Endodermal cell (in vitro differentiated cells): ENCODE results near the gene TMEM43. TPM values are rescaled to one million over a fixed set of nuclear protein-coding genes. Genes with fewer than 3 reads are reported as not detected.

Experiments used
- DNase-seq: peaks from one replicate; pipeline ENCODE4 v3.0.0-alpha.2; 2017
- H3K27ac ChIP-seq: 2 replicates; pipeline ENCODE4 v1.5.1; 2013; ENCODE audit warnings: mild to moderate bottlenecking, low read depth, low read length, moderate library complexity
- H3K27me3 ChIP-seq: 2 replicates; pipeline ENCODE4 v1.6.1; 2013; ENCODE audit warnings: mild to moderate bottlenecking, low read length, moderate library complexity; ENCODE audit not compliant: insufficient read depth, control insufficient read depth, poor library complexity, severe bottlenecking
- H3K36me3 ChIP-seq: 2 replicates; pipeline ENCODE4 v1.7.0; 2013; ENCODE audit warnings: mild to moderate bottlenecking, low read length, moderate library complexity; ENCODE audit not compliant: control insufficient read depth, insufficient read depth
- H3K4me1 ChIP-seq: one replicate; pipeline ENCODE4 v1.7.0; 2013; ENCODE audit warnings: low read length; ENCODE audit not compliant: control insufficient read depth, insufficient read depth
- H3K4me3 ChIP-seq: 2 replicates; pipeline ENCODE4 v1.5.1; 2013; ENCODE audit warnings: mild to moderate bottlenecking, low read length, moderate library complexity
- H3K9ac ChIP-seq: 2 replicates; pipeline ENCODE4 v1.6.1; 2013; ENCODE audit warnings: mild to moderate bottlenecking, low read length, moderate library complexity; ENCODE audit not compliant: poor library complexity, severe bottlenecking; ENCODE audit errors: extremely low read depth
- H3K9me3 ChIP-seq: 2 replicates; pipeline ENCODE4 v1.6.1; 2013; ENCODE audit warnings: mild to moderate bottlenecking, low read length, moderate library complexity; ENCODE audit not compliant: control insufficient read depth
- H3K27ac Mint-ChIP-seq: 2 replicates; pipeline ENCODE4 v1.8.0; 2020; ENCODE audit warnings: mixed read lengths
- H3K27me3 Mint-ChIP-seq: 2 replicates; pipeline ENCODE4 v1.8.0; 2021; ENCODE audit warnings: mild to moderate bottlenecking, mixed read lengths; ENCODE audit not compliant: insufficient read depth
- H3K36me3 Mint-ChIP-seq: 2 replicates; pipeline ENCODE4 v1.8.0; 2020; ENCODE audit warnings: low read depth, mixed read lengths
- H3K4me1 Mint-ChIP-seq: 2 replicates; pipeline ENCODE4 v1.8.0; 2020; ENCODE audit warnings: mixed read lengths
- H3K4me3 Mint-ChIP-seq: 2 replicates; pipeline ENCODE4 v1.8.0; 2020; ENCODE audit warnings: mild to moderate bottlenecking, moderate library complexity, mixed read lengths
- H3K9me3 Mint-ChIP-seq: 2 replicates; pipeline ENCODE4 v1.8.0; 2020; ENCODE audit warnings: mild to moderate bottlenecking, mixed read lengths
- CTCF ChIP-seq: fragments of 200-600 bp; sonication (generic); conservative IDR thresholded peaks from 2 replicates; pipeline ENCODE4 v1.5.0; 2021; ENCODE audit warnings: antibody characterized with exemption, mild to moderate bottlenecking
- WGBS, 2 experiments: methylation state at CpG; one replicate each; pipeline versions ENCODE4 v1.1.5 to v1.1.7; 2013; ENCODE audit warnings: missing lambda C conversion rate in 2 of 2, mixed read lengths in 1 of 2; ENCODE audit not compliant: insufficient coverage in 1 of 2, insufficient read length in 1 of 2; 5-methylcytosine and 5-hydroxymethylcytosine counted together
- total RNA-seq, 2 donors: library from RNA; stranded (reverse); fragmentation: NEBNext Ultra II Directional in 1 of 2; extraction: Animal tissue kit (Norgen Biotek cat#: 25700) in 1 of 2; gene quantifications; 2 replicates in 1 of 2; 3 replicates in 1 of 2; pipeline ENCODE4 v1.2.1, GENCODE V29; 2021

TMEM43 gene
- total RNA-seq, 2 donors from 2014 or later = 28.9 to 39.3 TPM

- Mint-ChIP-seq H3K9me3 (no peaks in the 10 kb centered on the region), H3K4me3 (no peak overlapping the region), H3K27me3 (no peaks in the 10 kb centered on the region), H3K27ac (no peak overlapping the region), H3K4me1 (no peaks in the 10 kb centered on the region), H3K36me3 (peaks cover 77% of the 10 kb centered on the region)
- 94 to 95% methylated on average over 10 to 11 of the region's 11 CpGs for WGBS, 2 experiments
- H3K9ac ChIP-seq = no peak overlapping the region
- no peak for DNase-seq
- peaks cover 98% of the 10 kb centered on the region for H3K36me3 ChIP-seq
- TF ChIP-seq CTCF = no peak
- no peaks in the 10 kb centered on the region for H3K27me3 ChIP-seq
- no peak overlapping the region for H3K27ac ChIP-seq
- H3K4me1 ChIP-seq = no peaks in the 10 kb centered on the region
- H3K9me3 ChIP-seq = no peaks in the 10 kb centered on the region
- no peak overlapping the region for H3K4me3 ChIP-seq
Measured at GRCh38 chr3:14135581-14135980, 10.7 kb downstream of the TMEM43 start.

DNA sequence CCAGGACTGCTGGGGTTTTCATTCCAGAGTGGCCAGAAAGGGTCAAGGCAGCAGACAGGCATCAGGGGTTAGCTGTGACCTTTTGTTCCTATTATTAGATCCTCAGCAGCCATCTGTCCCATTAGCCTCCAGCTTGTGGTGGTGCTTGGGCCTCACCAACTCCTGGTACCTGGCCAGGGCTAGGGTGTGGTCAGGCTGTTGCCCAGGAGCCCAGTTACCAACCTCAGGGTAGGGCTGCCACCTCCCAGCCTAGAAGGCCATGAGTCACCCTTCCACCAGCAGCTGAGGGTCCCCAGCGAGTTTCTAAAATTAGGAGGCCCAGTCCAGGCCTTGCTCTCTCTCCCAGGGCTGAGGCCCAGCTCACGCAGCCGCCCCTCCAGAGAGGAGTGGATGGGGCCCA lies 12.2 kb downstream of the TMEM43 start:
- no peaks in the 10 kb centered on the region for H3K27me3 ChIP-seq
- H3K36me3 ChIP-seq = peaks cover 97% of the 10 kb centered on the region
- no peak for DNase-seq
- no peak for TF ChIP-seq CTCF
- Mint-ChIP-seq H3K4me1 (no peaks in the 10 kb centered on the region), H3K27ac (no peak overlapping the region), H3K36me3 (peaks cover 71% of the 10 kb centered on the region), H3K27me3 (no peaks in the 10 kb centered on the region), H3K9me3 (no peaks in the 10 kb centered on the region), H3K4me3 (no peak overlapping the region)
- no peaks in the 10 kb centered on the region for H3K9me3 ChIP-seq
- no peak overlapping the region for H3K9ac ChIP-seq
- 94% methylated on average over 3 of the region's 3 CpGs; no CpG with 5 or more reads in 1 of the 2 experiments for WGBS, 2 experiments
- no peak overlapping the region for H3K4me3 ChIP-seq
- no peaks in the 10 kb centered on the region for H3K4me1 ChIP-seq
- H3K27ac ChIP-seq = no peak overlapping the region

- Histone ChIP-seq H3K27ac (no peak overlapping the region), H3K36me3 (peaks cover 97% of the 10 kb centered on the region), H3K9ac (no peak overlapping the region), H3K27me3 (no peaks in the 10 kb centered on the region), H3K9me3 (no peaks in the 10 kb centered on the region), H3K4me3 (no peak overlapping the region), H3K4me1 (no peaks in the 10 kb centered on the region)
- no peaks in the 10 kb centered on the region for H3K9me3 Mint-ChIP-seq
- H3K27ac Mint-ChIP-seq = no peak overlapping the region
- H3K4me1 Mint-ChIP-seq = no peaks in the 10 kb centered on the region
- no peaks in the 10 kb centered on the region for H3K27me3 Mint-ChIP-seq
- 85% methylated on average over 3 of the region's 3 CpGs; no CpG with 5 or more reads in 1 of the 2 experiments for WGBS, 2 experiments
- TF ChIP-seq CTCF = no peak
- DNase-seq = no peak
- H3K36me3 Mint-ChIP-seq = peaks cover 71% of the 10 kb centered on the region
- H3K4me3 Mint-ChIP-seq = no peak overlapping the region
Measured at GRCh38 chr3:14137445-14137844, 12.6 kb downstream of the TMEM43 start.
